Panc1 (cell line): ENCODE data around the gene CKS1B.
"Not testable (repeated sequence)": the region's sequence is repeated elsewhere in the genome, so short reads cannot be mapped to it uniquely, and the experiment has no call there.

Source experiments
- POLR2AphosphoS5 ChIP-seq: IDR thresholded peaks from 2 replicates; pipeline ENCODE4 v1.6.1; 2012; ENCODE audit warnings: mild to moderate bottlenecking, low read depth, low read length, moderate library complexity
- TF ChIP-seq, protein P1 (sequence below): fragments of 450-650 bp; IDR thresholded peaks from 2 replicates; pipeline ENCODE4 v1.5.1; 2017; ENCODE audit warnings: mild to moderate bottlenecking

DNA sequence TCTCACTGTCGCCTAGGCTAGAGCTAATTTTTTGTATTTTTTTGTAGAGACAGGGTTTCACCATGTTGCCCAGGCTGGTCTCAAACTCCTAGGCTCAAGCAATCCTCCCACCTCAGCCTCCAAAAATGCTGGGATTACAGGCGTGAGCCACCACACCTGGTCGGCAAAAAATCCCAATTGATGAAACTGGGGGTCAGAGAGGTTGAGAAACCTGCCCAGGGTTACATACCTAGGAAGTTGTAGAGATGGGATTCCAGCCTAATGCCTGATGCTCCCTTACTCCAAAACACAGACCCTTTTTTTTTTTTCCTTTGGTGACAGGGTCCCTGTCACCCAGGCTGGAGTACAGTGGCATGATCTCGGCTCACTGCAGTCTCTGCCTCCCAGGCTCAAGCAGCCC, 12.3 kb downstream of the CKS1B start:
- TF ChIP-seq POLR2AphosphoS5: not testable (repeated sequence)
- TF ChIP-seq, protein P1, sequence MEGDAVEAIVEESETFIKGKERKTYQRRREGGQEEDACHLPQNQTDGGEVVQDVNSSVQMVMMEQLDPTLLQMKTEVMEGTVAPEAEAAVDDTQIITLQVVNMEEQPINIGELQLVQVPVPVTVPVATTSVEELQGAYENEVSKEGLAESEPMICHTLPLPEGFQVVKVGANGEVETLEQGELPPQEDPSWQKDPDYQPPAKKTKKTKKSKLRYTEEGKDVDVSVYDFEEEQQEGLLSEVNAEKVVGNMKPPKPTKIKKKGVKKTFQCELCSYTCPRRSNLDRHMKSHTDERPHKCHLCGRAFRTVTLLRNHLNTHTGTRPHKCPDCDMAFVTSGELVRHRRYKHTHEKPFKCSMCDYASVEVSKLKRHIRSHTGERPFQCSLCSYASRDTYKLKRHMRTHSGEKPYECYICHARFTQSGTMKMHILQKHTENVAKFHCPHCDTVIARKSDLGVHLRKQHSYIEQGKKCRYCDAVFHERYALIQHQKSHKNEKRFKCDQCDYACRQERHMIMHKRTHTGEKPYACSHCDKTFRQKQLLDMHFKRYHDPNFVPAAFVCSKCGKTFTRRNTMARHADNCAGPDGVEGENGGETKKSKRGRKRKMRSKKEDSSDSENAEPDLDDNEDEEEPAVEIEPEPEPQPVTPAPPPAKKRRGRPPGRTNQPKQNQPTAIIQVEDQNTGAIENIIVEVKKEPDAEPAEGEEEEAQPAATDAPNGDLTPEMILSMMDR: not testable (repeated sequence)
